ENCODE results near the gene HSF2.

Gene HSF2

DNA sequence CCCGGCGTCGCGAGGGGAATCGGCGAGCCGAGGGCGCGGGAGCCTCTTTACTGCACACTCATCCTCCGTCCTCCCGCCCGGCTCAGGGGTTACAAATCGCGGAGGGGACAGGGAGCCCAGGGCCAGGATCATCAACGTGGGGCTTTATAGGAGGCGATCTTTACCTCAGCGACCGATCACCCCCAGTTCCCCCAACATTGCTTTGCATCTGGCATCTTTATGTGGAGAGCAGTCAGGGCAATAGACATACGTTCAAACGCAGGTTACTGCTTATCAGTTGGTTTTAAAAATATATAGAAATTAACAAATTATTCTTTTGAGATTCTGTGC is 634 bp downstream of the HSF2 start:
- DNase-seq (ENCODE audit: low read depth): no peak

DNA sequence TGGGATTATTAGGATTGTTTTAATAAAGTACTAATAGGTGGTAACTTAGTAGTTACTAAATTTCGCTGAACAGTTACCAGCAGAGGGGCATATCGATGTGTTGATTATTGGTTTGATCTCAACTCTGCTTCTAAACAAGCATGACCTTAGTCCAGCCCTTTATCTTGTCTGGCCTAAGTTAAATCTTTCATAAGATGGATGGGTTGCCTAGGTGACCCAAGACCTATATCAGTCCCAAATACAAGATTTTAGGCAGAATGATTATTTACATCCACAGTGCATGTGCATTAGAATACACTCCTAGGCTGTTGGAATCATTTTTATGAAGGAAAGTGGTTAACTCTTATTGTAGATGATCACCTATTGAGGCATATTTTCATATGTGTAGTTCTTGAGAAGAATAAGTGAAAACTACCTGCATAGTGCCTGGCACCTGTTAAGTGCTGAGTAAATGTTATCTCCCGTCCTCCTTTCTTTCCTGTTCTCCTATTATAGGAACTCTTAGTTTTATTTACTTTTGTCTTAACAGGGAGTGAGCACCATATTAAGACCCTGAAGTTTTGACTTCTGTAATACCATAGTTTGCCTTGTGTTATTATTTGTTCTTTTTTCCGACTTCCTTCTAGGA is 1.1 kb downstream of the HSF2 start:
- DNase-seq (ENCODE audit: low read depth): no peak

DNA sequence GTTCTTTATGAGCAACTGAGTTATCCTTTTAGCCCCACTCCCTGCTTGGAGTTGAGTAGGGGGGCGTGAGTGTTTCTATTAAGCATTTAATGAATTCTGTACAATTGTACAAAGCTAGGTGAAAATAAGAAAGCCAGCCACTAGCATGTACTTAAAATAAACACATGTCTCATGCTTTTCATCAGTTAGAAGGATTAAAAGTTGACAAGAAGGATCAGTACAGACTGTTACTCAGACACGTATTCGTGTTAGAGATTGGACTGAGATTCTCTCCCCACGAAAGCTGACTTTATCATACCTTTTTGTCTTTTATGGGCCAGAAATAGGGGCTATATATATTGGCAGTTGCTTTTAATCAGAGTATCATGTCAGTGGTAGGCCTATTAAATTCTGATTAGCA is 1.7 kb downstream of the HSF2 start:
- no peak for DNase-seq (ENCODE audit: low read depth)

DNA sequence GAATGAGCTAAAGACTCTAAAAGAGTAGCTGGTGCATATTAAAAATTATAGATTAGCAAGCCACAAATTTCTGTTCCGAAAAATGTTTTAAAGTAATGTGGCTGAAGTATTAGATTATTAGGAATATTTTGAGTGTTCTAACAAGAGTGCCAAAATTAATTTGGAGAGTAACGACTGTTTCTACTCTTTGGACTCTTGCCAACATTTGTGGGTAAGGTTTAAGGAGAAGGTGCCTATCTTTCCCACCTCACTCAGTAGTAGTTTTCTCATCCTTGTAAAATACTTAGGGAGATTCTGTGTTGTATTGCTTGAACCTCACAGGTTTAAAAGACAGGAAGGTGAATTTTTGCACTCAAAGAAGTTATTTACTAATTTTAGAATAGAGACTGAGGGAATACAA is 5.0 kb downstream of the HSF2 start:
- no peak for DNase-seq (ENCODE audit: low read depth)

DNA sequence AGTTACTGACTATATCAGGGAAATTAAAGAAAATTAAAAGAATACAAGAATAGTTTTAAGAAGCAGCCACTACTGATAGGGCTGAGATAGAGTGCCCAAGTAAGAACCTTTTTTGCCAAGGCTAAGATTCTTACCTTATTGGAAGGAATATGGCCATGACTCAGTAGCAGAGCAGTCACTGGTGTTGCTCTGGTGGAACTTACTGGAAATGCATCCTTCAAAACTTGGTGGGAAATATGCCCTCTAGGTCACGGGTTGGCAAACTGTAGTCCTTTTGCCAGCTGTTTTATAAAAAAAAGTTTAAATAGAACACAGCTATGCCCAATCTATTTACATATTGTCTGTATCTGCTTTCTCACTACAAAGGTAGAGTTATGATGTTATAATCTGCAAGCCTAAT is 6.0 kb downstream of the HSF2 start:
- no peak for DNase-seq (ENCODE audit: low read depth)

DNA sequence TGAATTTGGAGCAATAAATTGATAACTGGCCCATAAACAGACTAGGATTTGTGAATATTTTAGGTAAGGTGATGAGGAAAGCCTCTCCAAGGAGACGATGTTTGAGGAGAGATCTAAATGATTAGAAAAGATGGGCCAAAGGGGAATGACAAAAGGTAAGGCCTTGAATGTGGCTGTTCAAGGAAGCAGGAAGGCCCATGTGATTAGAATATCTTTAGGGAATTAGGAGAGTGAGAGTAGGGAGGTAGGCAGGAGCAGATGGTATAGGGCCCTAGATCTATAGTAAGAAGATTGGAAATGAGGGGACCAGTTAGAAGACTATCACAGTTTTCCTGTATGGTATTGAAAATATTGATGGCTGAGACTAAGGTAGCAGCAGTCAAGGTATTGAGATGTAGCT is 6.7 kb downstream of the HSF2 start:
- no peak for DNase-seq (ENCODE audit: low read depth)

DNA sequence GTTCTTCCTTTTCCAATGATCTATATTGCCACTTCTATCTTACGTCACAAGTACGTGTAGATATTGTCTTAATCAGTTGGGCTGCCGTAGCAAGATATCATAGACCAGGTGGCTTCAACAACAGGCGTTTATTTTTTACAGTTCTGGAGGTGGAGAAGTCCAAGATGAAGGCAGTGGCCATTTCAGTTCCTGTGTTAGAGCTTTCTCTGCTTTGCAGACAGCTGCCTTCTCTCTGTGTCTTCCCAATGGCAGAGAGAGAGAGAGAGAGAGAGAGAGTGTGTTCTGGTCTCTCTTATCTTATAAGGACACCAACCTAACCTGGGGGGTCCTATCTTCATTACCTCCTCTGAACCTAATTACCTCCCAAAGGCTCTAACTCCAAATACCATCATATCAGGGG is 8.3 kb downstream of the HSF2 start:
- DNase-seq (ENCODE audit: low read depth): no peak

DNA sequence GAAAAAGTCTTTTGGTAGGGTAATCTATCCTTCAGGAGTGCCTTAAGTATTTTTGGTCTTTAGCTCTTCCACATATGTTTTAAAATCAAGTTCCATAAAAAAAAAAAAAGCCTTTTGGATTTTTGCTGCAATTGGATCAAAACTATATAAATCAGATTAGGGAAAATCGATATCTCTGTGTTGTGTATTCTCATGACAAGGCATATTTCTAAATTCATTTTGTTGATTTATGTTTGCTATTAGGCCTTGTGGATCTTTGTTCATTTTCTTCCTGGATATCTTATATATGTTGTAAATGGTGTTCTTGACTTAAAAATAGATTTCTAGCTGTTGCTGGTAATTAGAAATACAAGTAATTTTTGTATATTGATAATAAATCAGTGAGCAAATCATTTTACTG is 8.8 kb downstream of the HSF2 start:
- DNase-seq (ENCODE audit: low read depth): no peak

DNA sequence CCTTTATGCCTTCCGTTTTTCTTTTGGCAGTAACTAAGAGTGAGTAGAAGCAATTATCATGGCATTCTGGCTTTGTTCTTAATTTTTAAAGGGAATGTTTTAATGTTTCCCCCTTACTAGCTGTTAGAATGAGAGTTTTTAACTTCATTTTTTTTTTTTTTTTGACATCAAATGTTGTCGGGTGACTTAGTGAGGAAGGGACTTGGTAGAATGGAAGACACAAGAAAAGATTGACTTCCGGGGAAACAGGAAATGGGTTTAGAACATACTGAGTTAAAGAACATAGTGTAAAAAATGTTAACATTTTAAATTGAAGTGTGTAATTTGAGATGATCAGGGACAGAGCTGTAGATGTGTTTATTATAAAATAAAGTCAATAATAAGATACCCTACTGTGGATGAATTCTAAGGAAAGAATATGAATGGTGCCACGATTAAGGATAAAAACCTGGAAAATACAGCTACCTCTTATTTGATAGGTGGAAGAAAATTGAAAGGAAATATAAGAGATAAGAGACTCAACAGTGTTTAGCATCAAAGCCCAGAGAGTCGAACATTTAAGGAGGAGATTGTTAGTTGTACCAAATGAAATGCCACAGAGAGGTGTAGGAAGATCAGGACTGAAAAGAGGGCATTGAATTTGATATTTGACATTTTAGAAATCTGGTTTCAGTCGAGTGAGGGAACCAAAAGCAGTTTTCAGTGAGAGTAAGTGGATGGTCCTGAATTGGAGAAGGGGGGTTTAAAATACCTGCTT is 9.4 kb downstream of the HSF2 start:
- DNase-seq (ENCODE audit: low read depth): no peak

DNA sequence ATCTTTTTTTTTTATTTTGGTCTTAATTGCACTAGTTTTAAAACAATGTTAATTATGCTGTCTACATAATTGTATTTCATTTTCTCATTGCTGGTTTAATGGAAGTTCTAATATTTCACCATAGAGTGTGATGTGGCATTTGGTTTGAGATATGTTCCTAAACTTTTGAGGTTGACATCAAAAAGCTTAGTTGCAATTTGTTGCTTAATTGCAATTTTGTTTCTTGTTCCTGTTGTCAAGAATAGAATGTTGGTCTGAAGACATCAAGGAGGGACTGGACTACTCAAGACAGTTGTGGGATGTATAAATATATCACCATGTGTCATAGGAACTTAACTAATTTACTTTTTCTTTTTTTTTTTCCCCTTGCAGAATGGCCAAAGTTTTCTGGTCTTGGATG is 12.5 kb downstream of the HSF2 start:
- DNase-seq (ENCODE audit: low read depth): no peak

DNA sequence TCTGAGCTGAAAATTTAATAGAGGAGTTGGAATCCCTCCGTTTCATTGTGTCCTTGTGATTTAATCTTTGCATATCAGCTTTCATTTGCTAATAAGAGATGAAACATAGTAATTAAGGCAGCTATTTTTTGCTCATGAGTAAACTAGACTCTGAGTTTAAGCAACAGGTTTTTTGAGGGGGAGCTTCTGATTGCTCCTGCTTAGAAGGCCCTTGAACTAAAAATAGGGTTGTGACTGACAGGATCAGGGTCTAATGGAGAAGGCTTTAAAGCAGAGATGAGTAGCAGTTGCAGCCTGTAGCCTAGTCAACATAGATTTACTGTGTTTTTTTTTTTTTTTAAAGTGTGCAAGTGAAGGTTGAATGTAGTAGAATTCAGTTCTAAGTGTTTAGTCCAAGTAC is 17.4 kb downstream of the HSF2 start:
- no peak for DNase-seq (ENCODE audit: low read depth)

DNA sequence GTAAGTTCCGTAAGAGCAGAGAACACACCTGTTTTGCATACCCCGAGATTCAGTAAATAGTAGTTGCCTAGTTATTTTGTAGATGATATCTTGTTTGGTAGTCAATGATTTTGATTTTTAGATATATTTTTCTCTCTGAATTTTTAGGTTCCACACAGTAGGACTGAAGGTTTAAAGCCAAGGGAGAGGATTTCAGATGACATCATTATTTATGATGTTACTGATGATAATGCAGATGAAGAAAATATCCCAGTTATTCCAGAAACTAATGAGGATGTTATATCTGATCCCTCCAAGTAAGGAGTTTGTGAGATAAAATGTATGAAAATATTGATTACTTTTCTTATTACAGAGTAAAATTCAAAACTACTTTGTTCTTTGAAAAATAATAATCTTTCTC is 22.6 kb downstream of the HSF2 start:
- DNase-seq (ENCODE audit: low read depth): no peak

DNA sequence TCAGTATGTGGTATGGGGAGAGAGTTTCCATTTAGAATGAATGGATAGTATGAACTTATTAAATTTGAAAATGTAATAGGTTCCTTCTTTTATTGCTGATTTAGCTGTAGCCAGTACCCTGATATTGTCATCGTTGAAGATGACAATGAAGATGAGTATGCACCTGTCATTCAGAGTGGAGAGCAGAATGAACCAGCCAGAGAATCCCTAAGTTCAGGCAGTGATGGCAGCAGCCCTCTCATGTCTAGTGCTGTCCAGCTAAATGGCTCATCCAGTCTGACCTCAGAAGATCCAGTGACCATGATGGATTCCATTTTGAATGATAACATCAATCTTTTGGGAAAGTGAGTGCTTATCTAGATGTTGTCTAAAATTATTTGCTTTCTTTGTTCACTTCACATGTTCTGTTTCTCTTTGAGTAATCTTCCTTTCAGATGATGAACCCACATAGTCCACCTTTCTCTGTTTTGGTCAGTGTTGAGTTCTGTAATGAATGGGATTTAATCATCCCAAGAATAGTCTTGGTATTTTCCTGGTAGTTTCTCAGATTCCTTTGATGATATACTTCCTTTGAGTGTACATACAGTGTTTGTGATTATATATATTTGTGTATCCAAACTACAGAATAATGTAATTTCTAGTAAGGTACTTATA is 23.3 kb downstream of the HSF2 start:
- DNase-seq (ENCODE audit: low read depth): no peak

DNA sequence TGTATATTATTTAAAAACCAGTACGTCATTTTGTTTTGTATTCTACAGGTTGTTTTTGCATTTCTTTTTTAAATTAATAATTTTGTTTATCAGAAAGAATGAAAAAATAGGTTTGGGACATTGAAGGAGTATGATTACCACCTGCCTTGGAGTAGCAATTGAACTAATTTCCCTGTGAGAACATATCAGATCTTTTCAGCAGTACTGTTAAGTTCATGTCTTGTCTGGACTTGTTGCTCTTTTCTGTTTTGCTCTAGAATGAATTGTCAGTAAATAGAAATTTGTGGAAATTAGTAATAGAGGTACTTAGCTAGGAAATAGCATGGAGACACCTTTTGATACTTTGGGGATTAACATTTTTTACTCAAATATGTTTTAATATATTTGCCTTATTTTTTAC is 24.3 kb downstream of the HSF2 start:
- no peak for DNase-seq (ENCODE audit: low read depth)

DNA sequence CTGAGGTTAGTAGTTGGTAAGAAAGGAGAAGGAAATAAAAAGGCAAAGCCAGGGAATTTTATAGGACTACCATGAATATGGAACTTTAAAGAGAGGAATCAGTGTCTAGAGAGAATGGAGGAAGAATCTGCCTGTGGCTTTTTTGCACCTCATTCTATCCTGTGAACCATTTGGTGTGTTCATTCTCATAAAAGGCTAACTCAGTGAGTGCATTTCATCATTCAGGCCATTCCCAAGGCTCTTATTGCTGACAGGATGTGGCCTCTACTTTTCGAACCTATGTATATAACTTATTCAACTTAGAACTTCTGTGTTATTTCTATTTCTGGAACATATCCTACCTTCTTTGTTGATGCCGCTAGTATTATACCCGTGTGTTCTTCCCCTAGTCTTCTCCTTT is 27.1 kb downstream of the HSF2 start:
- DNase-seq (ENCODE audit: low read depth): no peak

DNA sequence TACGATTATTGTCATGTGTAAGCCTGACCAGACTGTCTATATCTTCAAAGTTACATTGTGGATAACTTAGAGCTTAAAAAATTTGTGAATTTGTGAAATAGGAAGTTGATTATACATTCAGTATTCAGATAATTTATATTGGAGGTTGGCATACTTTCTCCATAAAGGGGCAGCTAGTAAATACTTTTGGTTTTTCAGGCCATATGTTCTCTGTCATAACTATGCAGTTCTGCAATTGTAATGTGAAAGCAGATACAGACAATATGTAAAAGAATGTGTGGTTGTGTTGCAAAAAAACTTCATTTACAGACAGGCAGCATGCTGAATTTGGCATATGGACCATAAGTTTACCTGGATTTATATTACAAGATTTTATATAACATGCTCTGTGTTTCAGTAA is 29.3 kb downstream of the HSF2 start:
- DNase-seq (ENCODE audit: low read depth): no peak

DNA sequence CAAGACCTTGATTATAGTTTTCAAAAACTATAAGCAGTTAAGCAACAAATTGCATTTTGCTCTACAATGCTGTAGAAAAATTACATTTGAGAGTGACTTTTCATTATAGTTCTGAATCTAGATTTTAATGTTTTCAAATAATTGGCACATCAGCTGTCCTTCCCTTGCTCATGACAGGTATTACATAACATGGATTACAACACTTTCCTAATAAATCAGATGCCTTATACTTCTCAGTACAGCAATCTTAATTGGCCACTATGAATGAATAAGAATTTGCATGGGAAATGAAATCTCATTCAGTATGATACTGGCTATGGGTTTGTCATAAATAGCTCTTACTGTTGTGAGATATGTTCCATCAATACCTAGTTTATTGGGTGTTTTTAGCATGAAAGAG is 29.9 kb downstream of the HSF2 start:
- no peak for DNase-seq (ENCODE audit: low read depth)

DNA sequence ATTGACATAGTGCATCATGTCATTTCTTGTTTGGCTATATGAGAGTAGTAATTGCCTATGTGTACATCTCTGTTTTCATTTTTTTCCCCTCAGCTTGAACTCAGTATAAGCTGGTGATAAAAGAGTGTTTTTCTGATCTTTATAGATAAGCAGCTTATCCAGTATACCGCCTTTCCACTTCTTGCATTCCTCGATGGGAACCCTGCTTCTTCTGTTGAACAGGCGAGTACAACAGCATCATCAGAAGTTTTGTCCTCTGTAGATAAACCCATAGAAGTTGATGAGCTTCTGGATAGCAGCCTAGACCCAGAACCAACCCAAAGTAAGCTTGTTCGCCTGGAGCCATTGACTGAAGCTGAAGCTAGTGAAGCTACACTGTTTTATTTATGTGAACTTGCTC is 32.3 kb downstream of the HSF2 start:
- DNase-seq (ENCODE audit: low read depth): no peak

DNA sequence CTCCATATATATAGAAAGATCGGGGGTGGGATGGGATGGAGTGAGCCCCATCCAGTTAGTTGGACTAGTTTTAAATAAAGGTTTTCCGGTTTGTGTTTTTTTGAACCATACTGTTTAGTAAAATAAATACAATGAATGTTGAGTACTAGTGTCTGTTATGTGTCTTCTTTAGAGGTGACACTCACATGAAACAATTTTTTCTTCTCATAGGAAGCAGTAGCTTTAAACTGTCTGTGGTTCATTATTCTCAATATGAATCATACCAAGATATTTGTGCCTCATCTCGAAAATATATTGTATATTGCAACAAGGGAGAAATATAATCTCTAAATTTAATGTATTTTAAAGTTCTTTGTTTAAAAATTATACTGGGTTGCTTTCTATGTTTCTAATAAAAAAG is 33.4 kb downstream of the HSF2 start:
- DNase-seq (ENCODE audit: low read depth): no peak

DNA sequence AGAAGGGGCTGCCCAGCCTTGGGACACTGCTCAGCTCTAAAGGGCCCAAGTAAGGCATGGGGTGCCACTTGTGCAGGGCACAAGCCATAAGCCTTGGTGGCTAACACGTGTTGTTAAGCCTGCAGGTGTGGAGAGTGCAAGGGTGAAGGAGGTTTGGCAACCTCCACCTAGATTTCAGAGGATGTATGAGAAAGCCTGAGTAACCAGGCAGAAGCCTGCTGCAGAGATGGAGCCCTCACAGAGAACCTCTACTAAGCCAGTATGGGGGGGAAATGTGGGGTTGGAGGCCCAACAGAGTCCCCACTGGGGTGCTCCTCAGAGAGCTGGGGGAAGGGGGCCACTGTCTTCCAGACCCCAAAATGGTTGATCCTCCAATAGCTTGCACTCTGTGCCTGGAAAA is 39.5 kb downstream of the HSF2 start:
- no peak for DNase-seq (ENCODE audit: low read depth)

DNA sequence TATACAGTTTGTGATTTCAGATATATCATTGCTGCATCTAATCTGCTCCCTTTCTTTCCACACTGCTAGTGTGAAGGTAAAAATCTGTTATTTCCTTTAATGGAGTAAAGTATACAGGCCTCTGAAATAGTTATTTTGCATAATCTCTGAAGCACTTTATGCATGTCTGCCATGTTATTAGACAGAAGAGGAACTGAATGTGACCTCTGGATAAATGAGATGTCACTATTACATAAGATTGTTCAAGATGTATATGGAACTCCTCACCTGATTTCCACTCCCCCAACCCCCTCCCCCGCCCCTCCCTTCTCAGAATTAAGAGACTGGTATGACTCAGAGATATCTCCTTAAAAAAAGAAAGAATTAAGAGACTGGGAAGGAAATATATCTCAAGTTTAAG is 45.8 kb downstream of the HSF2 start:
- no peak for DNase-seq (ENCODE audit: low read depth)

DNA sequence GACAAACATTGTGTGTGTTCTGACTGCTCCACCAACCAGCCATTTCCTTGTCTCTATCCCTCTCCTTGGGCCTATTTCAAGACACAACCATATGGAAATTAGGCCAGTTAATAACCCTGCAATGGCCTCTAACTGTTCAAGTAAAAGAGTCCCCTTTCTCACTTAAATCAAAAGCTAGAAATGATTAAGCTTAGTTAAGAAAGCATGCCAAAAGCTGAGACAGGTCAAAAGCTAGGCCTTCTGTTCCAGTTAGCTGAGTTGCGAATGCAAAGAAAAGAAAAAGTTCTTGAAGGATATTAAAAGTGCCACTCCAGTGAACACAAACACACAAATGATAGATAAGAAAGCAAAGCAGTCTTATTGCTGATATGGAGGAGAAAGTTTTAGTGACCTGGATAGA is 49.6 kb downstream of the HSF2 start:
- DNase-seq (ENCODE audit: low read depth): no peak

DNA sequence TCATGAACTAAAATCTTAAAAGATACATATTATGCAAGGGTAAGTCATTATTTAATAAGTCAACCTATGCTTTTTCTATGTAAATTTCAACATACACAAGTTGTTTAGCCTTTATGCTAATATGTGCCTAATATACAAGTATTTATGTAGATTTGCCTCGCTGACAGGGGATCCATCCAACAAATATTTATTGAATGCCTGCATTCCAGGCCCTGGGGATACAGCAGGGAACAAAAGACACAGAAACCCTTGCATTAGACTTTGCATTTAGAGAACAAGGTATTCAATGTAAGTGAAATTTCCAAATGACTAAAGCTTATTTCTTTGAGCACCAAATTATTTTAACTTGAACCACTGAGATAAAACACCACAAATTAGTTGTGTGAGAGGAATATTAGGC is 53.1 kb downstream of the HSF2 start:
- no peak for DNase-seq (ENCODE audit: low read depth)

DNA sequence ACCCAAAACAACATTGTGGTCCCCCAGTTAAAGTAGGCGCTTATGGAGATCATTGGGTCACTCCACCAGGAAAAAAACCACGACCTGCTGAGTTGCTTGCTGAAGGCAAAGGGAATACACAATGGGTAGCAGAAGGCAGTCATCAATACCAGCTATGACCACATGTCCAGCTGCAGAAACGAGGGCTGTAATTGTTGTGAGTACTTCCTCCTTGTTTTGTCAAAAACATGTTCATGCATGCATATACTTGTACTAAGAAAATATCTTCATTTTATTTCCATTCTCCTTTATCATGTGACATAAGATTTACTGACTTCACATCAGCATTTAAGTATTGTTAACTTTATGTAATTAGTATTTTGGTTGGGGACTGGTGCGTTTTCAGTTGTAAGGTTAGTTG is 55.2 kb downstream of the HSF2 start:
- DNase-seq (ENCODE audit: low read depth): no peak

All from stimulated activated CD8-positive, alpha-beta memory T cell treated with anti-CD3 and anti-CD28 coated beads, Interleukin-15, amount 100 ng/mL, for 1 hour (primary cell).